Measurements from ENCODE around the gene DEFB132. TPM values are rescaled to one million over a fixed set of nuclear protein-coding genes. Genes with fewer than 3 reads are reported as not detected.

The DEFB132 gene
- total and polyA plus RNA-seq, 2 of the 13 experiments (the other 11 are each of a cell fraction or from before 2014, with no cell fraction given) = not detected

DNA sequence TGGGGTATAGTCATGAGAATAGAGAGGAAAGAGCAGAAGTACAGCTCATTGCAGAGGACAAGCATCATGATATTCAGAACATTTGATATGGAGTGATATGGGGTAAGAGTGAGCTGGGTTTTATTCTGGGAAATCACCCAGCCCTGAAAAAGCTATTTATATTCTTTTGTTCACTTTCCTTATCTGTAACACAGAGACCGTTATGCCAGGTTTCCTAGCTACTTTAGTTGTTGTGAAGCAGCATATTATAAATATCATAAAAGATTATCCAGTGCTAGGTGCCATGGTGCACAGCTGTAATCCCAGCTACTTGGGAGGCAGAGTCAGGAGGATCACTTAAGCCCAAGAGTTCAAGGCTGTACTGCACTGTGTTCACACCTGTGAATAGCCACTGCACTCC is 40.3 kb upstream of the DEFB132 start:
- DNase-seq (ENCODE audit: low spot score) = no peak
- intact Hi-C loops (cut with micrococcal nuclease; ENCODE audit: unreplicated experiment) = no loop called here
- Histone ChIP-seq H3K4me2 (ENCODE audit: low read depth, low read length) (no peak overlapping the region), H3K9me3 (ENCODE audit: low read length) (no peaks in the 10 kb centered on the region), H3K79me2 (ENCODE audit: insufficient read depth, low read length) (no peaks in the 10 kb centered on the region), H3K9ac (ENCODE audit: insufficient read depth, low read depth, low read length) (no peak overlapping the region), H4K20me1 (ENCODE audit: insufficient read depth, low read length) (no peaks in the 10 kb centered on the region), H2AFZ (ENCODE audit: low read length) (no peak overlapping the region), H3K4me1 (ENCODE audit: insufficient read depth, low read length) (no peaks in the 10 kb centered on the region), H3K36me3 (replicated peaks in 1 of 2; ENCODE audit: control insufficient read depth in 1 of 2, insufficient read depth in 2 of 2, low read length in 2 of 2) (no peaks in the 10 kb centered on the region), H3K4me3 (replicated peaks in 1 of 3; ENCODE audit: insufficient read depth in 1 of 3, low read depth in 2 of 3, low read length in 3 of 3) (no peak overlapping the region), H3K27me3 (ENCODE audit: control insufficient read depth in 1 of 2, insufficient read depth in 2 of 2, low read length in 2 of 2) (peaks cover 0 to 13% of the 10 kb centered on the region in 2 experiments; a peak in 3 of 5 replicates), H3K27ac (ENCODE audit: extremely low read length, insufficient read depth, low read length) (no peak overlapping the region)
- POLR2A ChIA-PET = no interaction called here
- no TSS peak for BruUV-seq (replicated peaks)
- TF ChIP-seq ZNF160 (CRISPR knock-in tag; IDR thresholded peaks at IDR 0.05) = no peak
- no peak for TF ChIP-seq KDM1A (CRISPR knock-in tag; IDR thresholded peaks at IDR 0.05)
- TF ChIP-seq KMT2A (CRISPR knock-in tag; IDR thresholded peaks at IDR 0.05) = no peak
- TF ChIP-seq, protein P1, sequence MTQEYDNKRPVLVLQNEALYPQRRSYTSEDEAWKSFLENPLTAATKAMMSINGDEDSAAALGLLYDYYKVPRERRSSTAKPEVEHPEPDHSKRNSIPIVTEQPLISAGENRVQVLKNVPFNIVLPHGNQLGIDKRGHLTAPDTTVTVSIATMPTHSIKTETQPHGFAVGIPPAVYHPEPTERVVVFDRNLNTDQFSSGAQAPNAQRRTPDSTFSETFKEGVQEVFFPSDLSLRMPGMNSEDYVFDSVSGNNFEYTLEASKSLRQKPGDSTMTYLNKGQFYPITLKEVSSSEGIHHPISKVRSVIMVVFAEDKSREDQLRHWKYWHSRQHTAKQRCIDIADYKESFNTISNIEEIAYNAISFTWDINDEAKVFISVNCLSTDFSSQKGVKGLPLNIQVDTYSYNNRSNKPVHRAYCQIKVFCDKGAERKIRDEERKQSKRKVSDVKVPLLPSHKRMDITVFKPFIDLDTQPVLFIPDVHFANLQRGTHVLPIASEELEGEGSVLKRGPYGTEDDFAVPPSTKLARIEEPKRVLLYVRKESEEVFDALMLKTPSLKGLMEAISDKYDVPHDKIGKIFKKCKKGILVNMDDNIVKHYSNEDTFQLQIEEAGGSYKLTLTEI (CRISPR knock-in tag; conservative IDR thresholded peaks at IDR 0.05) = no peak
- no peak for TF ChIP-seq ZNF570 (CRISPR knock-in tag; IDR thresholded peaks at IDR 0.05; ENCODE audit: borderline replicate concordance)
- TF ChIP-seq NR2C2 (CRISPR knock-in tag; IDR thresholded peaks at IDR 0.05; ENCODE audit: borderline replicate concordance) = no peak
- TF ChIP-seq ZNF558 (CRISPR knock-in tag; IDR thresholded peaks at IDR 0.05; ENCODE audit: borderline replicate concordance) = no peak
- no peak for TF ChIP-seq PAX8 (CRISPR knock-in tag; IDR thresholded peaks at IDR 0.05; ENCODE audit: borderline replicate concordance)
- TF ChIP-seq ZNF879 (CRISPR knock-in tag; IDR thresholded peaks at IDR 0.05) = no peak
- no peak for TF ChIP-seq RBAK (CRISPR knock-in tag; IDR thresholded peaks at IDR 0.05)
- no peak for TF ChIP-seq SIN3B (IDR thresholded peaks at IDR 0.05; ENCODE audit: low read length)
- TF ChIP-seq, protein P2, sequence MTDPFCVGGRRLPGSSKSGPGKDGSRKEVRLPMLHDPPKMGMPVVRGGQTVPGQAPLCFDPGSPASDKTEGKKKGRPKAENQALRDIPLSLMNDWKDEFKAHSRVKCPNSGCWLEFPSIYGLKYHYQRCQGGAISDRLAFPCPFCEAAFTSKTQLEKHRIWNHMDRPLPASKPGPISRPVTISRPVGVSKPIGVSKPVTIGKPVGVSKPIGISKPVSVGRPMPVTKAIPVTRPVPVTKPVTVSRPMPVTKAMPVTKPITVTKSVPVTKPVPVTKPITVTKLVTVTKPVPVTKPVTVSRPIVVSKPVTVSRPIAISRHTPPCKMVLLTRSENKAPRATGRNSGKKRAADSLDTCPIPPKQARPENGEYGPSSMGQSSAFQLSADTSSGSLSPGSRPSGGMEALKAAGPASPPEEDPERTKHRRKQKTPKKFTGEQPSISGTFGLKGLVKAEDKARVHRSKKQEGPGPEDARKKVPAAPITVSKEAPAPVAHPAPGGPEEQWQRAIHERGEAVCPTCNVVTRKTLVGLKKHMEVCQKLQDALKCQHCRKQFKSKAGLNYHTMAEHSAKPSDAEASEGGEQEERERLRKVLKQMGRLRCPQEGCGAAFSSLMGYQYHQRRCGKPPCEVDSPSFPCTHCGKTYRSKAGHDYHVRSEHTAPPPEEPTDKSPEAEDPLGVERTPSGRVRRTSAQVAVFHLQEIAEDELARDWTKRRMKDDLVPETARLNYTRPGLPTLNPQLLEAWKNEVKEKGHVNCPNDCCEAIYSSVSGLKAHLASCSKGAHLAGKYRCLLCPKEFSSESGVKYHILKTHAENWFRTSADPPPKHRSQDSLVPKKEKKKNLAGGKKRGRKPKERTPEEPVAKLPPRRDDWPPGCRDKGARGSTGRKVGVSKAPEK (CRISPR knock-in tag; IDR thresholded peaks at IDR 0.05; ENCODE audit: borderline replicate concordance) = no peak
- no peak for TF ChIP-seq TSC22D2 (CRISPR knock-in tag; IDR thresholded peaks at IDR 0.05; ENCODE audit: borderline replicate concordance)
- TF ChIP-seq ZNF839 (CRISPR knock-in tag; IDR thresholded peaks at IDR 0.05; ENCODE audit: borderline replicate concordance) = no peak
- TF ChIP-seq, protein P3, sequence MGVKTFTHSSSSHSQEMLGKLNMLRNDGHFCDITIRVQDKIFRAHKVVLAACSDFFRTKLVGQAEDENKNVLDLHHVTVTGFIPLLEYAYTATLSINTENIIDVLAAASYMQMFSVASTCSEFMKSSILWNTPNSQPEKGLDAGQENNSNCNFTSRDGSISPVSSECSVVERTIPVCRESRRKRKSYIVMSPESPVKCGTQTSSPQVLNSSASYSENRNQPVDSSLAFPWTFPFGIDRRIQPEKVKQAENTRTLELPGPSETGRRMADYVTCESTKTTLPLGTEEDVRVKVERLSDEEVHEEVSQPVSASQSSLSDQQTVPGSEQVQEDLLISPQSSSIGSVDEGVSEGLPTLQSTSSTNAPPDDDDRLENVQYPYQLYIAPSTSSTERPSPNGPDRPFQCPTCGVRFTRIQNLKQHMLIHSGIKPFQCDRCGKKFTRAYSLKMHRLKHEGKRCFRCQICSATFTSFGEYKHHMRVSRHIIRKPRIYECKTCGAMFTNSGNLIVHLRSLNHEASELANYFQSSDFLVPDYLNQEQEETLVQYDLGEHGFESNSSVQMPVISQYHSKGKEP (CRISPR knock-in tag; IDR thresholded peaks at IDR 0.05) = no peak
- no peak for ATAC-seq
- no peak for FAIRE-seq
- 0% methylated on average over 1 of the region's 1 CpG for WGBS (ENCODE audit: low lambda C conversion rate)
- in situ Hi-C loops (cut with HindIII; ENCODE audit: extremely low pct_ligation_motif_present, low pct_unique_long_range_greater_than_20kb) = no loop called here
- CTCF ChIA-PET (ENCODE audit: low intra/inter-chr PET ratio, low total read pairs) = no interaction called here

Measured in HepG2 (cell line).